RWPE2 (cell line): ENCODE data around the gene CDK10.
"Not testable (repeated sequence)": the region's sequence is repeated elsewhere in the genome, so short reads cannot be mapped to it uniquely, and the experiment has no call there.

Source experiments
- ATAC-seq: fragments of 200-7000 bp; cut with Tn5 transposase; 3 replicates; pipeline ENCODE4 v1.9.1; 2021; ENCODE audit warnings: low read depth
- DNase-seq: peaks from one replicate; pipeline ENCODE4 v3.0.0-alpha.2; 2020; ENCODE audit warnings: low spot score
- H3K27ac ChIP-seq: fragments of 450-650 bp; 2 replicates; pipeline ENCODE4 v1.5.1; 2017; ENCODE audit warnings: mild to moderate bottlenecking; ENCODE audit not compliant: poor library complexity, severe bottlenecking
- H3K27me3 ChIP-seq: fragments of 250-450 bp; sonication (Bioruptor Pico); 2 replicates; pipeline ENCODE4 v1.5.1; 2021; ENCODE audit warnings: mild to moderate bottlenecking, moderate library complexity; ENCODE audit not compliant: insufficient read depth, poor library complexity, severe bottlenecking
- H3K36me3 ChIP-seq: fragments of 250-450 bp; sonication (Bioruptor Pico); 2 replicates; pipeline ENCODE4 v1.5.1; 2020; ENCODE audit warnings: low read depth, mild to moderate bottlenecking, moderate library complexity
- H3K4me1 ChIP-seq: fragments of 250-450 bp; sonication (Bioruptor Pico); 2 replicates; pipeline ENCODE4 v1.5.1; 2021; ENCODE audit warnings: mild to moderate bottlenecking, moderate library complexity; ENCODE audit not compliant: insufficient read depth, poor library complexity, severe bottlenecking
- H3K4me3 ChIP-seq: fragments of 250-450 bp; sonication (Bioruptor Pico); 2 replicates; pipeline ENCODE4 v1.5.1; 2021; ENCODE audit warnings: mild to moderate bottlenecking, moderate library complexity; ENCODE audit not compliant: severe bottlenecking
- H3K9me3 ChIP-seq: fragments of 250-450 bp; sonication (Bioruptor Pico); 2 replicates; pipeline ENCODE4 v1.5.1; 2021; ENCODE audit warnings: mild to moderate bottlenecking, moderate library complexity; ENCODE audit not compliant: severe bottlenecking
- CTCF ChIP-seq: fragments of 450-650 bp; IDR thresholded peaks from one replicate; pipeline ENCODE4 v1.5.1; 2017; ENCODE audit warnings: mild to moderate bottlenecking, moderate library complexity; ENCODE audit not compliant: poor library complexity, severe bottlenecking

CDK10 gene

GRCh38 chr16:89688395-89688794 is 1.9 kb downstream of the CDK10 start:
- Histone ChIP-seq H3K4me1 (no peaks in the 10 kb centered on the region), H3K36me3 (peaks cover 56% of the 10 kb centered on the region), H3K27ac (peak overlapping the region; percentile 73), H3K4me3 (no peak overlapping the region), H3K27me3 (no peaks in the 10 kb centered on the region), H3K9me3 (no peaks in the 10 kb centered on the region)
- DNase-seq, result no peak
- TF ChIP-seq CTCF, result no peak
- no peak for ATAC-seq

GRCh38 chr16:89689142-89689541 is 2.7 kb downstream of the CDK10 start:
- no peak for TF ChIP-seq CTCF
- no peak for ATAC-seq
- Histone ChIP-seq H3K27me3 (no peaks in the 10 kb centered on the region), H3K36me3 (peaks cover 63% of the 10 kb centered on the region), H3K9me3 (no peaks in the 10 kb centered on the region), H3K4me3 (no peak overlapping the region), H3K27ac (no peak overlapping the region), H3K4me1 (no peaks in the 10 kb centered on the region)
- DNase-seq, result no peak

DNA sequence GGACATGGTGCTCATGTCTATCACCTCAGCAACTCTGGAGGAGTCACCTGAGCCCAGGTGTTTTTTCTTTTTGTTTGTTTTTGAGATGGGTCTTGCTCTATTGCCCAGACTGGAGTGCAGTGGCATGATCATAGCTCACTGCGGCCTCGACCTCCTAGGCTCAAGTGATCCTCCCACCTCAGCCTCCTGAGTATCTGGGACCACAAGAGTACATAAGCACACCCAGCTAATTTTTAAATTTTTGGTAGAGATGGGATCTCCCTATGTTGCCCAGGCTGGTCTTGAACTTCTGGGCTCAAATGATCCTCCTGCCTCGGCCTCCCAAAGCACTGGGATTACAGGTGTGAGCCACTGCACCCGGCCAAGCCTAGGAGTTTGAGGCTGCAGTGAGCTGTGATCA is 3.1 kb downstream of the CDK10 start:
- DNase-seq, H3K27ac ChIP-seq, H3K4me3 ChIP-seq, H3K4me1 ChIP-seq, H3K9me3 ChIP-seq, ATAC-seq, H3K27me3 ChIP-seq: not testable (repeated sequence)
- H3K36me3 ChIP-seq, result peaks cover 65% of the 10 kb centered on the region

DNA sequence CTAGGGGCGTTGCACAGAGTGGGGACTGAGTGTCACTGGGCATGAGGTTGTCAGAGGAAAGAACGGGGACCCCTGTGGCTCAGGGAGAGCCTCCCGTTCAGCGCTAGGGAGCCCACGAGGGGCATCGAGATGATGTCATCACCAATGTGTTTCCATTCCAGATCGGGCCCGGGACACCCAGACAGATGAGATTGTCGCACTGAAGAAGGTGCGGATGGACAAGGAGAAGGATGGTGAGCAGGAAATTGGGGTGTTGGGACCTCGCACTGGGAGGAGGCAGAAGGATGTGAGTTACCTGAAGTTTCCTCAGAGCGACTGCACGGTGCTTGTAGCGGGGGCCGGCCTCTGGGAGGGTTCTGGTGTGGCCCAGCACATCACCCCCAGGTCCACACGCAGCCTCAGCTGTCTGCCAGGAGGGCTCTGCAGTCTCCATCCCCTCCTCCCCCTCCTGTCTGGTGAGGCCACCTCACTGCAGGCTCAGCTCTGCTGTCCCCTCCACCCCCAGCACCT is 4.0 kb downstream of the CDK10 start:
- ATAC-seq (no peak), DNase-seq (no peak)
- Histone ChIP-seq H3K9me3 (no peaks in the 10 kb centered on the region), H3K27ac (no peak overlapping the region), H3K4me3 (no peak overlapping the region), H3K4me1 (no peaks in the 10 kb centered on the region), H3K27me3 (no peaks in the 10 kb centered on the region), H3K36me3 (peaks cover 68% of the 10 kb centered on the region)
- no peak for TF ChIP-seq CTCF

GRCh38 chr16:89691231-89691985 is 4.9 kb downstream of the CDK10 start:
- no peak for ATAC-seq
- Histone ChIP-seq H3K9me3 (no peaks in the 10 kb centered on the region), H3K36me3 (peaks cover 71% of the 10 kb centered on the region), H3K4me3 (no peak overlapping the region), H3K27ac (no peak overlapping the region), H3K27me3 (no peaks in the 10 kb centered on the region), H3K4me1 (no peaks in the 10 kb centered on the region)
- no peak for DNase-seq
- TF ChIP-seq CTCF, result no peak
